Left renal pelvis (tissue), 4 donors: ENCODE measurements around the gene PDZRN3. TPM values are rescaled to one million over a fixed set of nuclear protein-coding genes. Genes with fewer than 3 reads are reported as not detected.
"Not testable (repeated sequence)": the region's sequence is repeated elsewhere in the genome, so short reads cannot be mapped to it uniquely, and the experiment has no call there.

Source experiments
- DNase-seq, 4 donors: peaks; one replicate each; pipeline ENCODE4 v3.0.0-alpha.2; 2013; ENCODE audit warnings: low read depth in 4 of 4, low spot score in 3 of 4
- polyA plus RNA-seq, 4 donors: library from polyadenylated mRNA; unstranded; fragments of 120-200 nt; gene quantifications; one replicate each; pipeline ENCODE4 v1.2.1, GENCODE V29; 2013; ENCODE audit not compliant: insufficient read length in 4 of 4

The PDZRN3 gene
- polyA plus RNA-seq, 4 donors: 35.8 to 56.4 (median 48.3) TPM

DNA sequence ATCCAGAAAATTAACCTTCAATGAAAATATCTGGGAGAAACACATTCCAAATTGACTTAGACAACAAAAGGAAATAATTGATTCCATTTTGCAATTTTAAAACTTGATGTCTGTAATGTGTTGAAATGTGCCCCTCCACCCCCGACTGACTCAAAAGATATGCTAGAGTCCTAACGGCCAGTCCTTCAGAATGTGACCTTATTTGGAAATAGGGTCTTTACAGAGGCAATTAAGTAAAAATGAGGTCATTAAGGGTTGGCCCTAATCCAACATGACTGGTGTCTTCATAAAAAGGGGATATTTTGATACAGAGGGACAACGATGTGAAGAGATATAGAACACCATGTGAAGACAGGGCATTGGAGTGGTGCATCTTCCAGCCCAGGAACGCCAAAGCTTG is 153.9 kb downstream of the PDZRN3 start:
- no peak for DNase-seq

DNA sequence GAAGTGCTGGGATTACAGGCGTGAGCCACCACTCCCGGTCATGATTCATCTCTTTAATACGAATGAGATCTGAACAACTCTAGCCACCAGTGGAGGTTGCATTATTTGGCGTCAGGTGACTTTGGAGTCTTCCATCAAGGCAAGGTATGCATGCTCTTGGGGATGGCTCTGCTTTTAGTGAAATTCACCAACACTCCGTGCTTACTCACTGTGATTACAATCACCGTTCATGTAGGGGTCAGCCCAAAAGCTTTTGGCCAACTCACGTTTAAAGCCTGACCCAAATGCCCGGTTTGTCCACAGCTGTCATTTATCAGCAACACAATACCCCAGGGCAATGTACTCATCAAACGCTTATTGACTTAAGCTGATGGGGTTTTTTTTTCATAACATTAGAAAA is 155.4 kb downstream of the PDZRN3 start:
- DNase-seq: no peak

DNA sequence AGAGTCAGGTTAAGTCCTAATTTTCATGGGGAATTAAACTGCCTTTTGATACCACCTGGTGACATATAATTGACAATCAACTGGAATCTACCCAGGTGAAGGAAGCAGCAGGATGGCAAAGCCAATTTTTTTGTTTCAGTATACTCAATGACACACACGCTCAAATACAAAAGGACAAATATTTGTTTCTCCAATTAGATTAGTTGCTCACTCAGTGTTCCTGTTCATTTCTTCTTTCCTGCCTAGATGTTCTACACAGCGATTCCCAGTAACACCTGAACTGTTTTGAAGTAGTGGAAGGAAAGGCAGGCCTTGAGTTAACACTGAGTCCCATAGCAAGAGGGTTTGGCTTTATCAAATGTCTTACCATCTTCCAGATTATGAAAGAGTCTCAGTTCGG is 157.5 kb downstream of the PDZRN3 start:
- no peak for DNase-seq

DNA sequence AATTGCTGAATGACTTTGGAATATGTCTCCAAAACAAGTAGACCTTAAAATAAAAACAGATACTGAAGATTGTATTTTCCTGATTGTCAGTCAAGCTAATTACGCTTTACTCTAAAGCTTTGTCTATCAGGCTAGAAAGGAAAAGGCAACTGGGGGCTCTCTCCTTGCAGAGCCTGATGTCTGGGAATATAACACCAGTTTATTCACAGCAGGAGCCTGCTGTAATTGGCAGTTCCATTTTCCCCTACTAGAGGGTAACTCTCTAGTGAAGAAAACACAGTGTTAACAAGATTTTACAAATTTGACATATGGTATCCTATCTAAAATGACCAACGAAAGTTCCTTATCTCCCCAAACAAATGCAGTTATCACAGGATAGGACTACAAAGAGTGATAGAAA is 158.8 kb downstream of the PDZRN3 start:
- DNase-seq: no peak

DNA sequence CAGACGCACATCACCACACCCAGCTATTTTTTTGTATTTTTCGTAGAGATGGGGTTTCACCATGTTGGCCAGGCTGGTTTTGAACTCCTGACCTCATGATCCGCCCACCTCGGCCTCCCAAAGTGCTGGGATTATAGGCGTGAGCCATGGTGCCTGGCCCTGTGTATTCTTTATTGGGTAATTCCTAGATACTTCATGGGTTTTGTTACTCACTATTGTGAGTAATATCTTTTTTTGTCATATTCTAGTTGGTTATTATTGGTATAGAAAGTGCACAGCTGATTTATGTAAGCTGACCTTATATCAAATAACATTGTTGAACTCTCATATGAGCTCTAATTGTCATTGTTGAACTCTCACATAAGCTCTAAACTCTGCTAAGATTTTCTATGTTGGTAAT is 160.6 kb downstream of the PDZRN3 start:
- not testable (repeated sequence) for DNase-seq

DNA sequence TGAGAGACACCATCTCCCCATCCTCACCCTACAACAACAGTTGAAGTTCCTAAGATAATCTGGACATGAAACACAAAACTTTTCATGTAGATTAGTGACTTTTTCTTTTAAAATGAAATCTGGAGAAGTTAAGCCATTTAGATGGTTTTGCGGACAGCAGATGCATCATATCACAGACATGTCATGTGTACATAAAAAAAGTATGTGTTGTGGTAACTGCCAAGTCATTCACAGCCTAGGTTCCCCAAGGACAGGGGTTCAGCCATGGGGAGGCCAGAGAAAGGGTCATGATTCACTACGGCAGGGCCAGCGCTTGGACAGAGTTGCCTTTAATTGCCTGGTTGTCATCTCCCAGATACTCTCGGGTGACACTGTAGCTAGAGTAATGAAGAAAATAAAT is 163.2 kb downstream of the PDZRN3 start:
- peak; percentile 44 to 58 (median 51) for DNase-seq

DNA sequence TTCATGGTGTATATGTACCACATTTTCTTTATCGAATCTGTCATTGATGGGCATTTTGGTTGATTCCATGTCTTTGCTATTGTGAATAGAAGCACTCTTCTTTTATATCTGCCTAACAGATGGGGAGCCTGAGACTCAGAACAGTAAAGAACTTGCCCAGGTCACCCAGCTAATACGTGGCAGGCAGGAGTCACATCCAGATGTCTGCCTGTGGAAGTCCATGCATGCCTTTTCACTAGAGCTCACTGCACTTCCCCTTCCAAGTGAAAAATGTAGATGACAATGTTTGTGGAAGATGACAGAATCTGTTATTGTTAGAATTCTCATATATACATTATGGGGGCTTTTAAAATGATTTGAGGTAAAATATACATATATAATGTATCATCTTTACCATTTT is 165.0 kb downstream of the PDZRN3 start:
- no peak for DNase-seq

DNA sequence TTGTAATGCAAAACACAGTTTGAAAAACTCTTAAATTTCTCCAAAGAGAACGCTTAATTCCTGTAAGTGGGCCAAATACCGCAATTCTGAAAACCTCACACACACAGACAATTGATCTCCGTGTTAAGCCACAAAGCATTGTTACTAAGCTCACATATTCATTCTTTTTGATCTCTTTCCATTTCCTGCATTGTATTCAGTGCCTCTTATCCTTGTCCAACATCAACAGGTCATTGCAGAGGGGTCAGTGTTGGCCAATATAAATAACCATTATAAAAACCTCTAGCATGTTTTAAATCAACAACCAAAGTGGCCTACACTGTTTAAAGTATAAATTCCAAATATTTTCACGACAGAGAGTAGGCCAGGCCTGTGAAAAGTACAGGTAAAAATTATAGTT is 171.1 kb downstream of the PDZRN3 start:
- no peak for DNase-seq

DNA sequence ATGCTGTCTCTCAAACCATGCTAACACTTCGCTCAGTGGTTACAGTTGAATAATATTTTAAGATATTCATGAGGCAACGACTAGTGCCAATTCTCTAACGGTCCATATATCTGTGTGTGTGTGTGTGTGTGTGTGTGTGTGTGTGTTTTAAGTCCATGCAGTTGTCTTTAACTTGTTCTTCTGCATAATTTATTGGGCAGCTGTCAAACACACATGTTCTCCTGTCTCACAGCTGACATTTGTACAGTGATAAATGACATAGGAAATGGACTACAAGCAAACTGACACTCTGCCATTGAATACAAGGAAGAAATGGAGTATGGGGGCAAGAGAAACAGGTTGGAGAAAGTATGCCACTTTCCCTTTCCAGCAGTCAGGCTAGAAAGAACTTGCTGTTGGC is 172.0 kb downstream of the PDZRN3 start:
- no peak for DNase-seq

DNA sequence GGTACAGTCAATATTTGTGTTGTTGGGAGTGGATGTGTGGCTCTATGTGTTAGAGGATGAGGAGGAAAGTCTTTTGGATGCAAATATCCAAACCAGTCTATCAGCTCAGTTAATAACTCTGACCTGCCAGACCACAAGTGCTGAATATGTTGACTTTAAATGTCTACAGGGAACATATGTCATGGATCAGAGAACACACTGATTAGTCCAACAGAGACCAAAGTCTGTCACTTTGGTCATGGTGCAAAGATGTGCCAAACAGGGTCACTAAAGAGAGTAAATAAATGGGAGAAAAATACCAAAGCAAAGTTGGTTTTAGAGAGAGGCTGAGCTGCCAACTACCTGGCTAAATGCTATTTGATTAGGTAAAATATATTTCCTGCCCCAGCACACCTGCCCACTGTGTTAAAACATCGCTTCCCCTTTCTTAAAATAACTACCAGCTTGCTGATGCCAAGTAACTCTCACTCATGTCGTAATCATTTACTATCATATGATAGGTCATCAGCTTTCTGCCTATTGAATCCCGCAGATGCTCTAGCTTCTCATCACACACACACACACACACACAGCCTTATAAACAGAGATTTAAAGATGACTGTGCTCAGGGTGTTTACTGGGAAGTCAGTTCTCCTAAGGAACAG is 173.3 kb downstream of the PDZRN3 start:
- DNase-seq: no peak

DNA sequence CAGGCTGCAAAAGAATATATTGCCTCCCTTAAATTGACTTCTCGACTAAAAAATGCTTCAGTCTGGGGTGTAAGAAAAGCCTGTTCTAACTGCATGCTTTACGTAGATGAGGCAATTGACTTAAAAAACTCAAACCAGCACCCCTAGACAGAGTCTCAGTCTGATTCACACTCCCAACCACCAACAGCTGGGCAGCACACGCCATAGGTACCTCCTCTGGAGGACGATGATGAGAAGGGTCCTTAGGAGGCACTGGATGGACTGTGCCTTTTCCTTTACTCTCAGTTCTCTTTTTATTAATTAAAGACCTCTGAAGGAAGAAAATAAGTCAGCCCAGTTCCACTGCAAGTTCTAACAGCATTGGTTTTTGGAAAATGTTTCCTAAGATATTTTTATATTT is 175.0 kb downstream of the PDZRN3 start:
- DNase-seq: no peak

DNA sequence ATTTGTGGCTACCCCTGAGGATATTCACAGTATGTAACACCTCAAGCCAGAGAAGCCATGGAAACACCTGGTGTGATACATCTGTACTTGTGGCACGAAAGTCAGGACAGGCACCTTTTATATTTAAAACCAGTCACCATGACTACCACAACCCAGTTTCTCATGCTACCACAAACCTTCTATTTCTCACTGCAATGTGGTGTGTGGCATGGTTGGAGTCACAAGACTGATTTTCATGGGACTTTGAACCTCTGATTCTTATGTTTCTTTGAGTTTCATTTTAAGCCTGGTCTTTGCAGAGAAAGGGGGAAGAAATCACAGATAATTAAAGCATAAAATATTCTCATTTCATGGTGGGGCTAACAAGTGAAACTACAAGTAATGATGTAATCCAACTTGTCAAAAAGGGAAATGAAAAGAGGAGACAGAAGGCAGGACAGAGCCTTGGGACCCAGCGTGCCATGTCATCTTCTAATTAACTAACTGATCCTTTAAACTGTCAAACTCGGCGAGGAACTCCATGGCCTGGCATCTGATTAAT is 175.9 kb downstream of the PDZRN3 start:
- DNase-seq: no peak

DNA sequence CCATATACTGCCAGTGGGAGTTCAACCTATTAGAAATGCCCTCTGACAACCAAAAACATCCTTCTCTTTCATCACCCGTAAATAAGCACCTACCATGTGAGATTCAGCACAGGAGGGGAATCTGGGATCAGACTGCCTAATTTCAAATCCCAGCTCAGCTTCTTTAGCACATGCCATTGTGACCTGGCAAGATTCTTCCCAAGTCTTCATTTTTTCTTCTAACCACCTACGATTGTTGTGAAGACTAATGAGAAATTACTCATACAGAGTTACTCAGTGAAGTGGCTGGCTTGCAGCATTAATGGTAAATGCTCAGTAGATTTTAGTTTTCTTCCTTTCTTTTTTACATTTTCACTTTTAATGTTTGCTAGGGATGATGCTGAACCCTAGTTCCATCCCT is 176.7 kb downstream of the PDZRN3 start:
- DNase-seq: no peak

DNA sequence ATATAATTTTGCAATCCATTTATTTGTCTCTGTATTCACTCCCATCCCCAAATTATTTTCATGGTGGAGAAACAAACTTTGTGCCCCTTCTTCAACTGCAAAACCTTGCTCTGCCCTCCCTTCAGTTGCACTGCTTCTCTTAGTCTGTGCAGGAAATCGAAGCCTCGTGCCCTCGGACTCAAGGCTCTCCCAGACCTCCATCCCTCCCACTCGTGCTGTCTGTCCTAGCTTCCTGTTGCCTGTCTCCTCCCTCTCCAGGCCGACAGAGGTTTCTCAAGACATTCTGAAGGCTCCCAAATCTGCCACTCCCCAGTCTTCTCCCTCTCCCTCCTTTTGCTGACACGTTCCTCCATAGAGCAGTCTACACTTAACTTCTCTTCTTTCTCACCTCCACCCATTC is 177.6 kb downstream of the PDZRN3 start:
- no peak for DNase-seq

DNA sequence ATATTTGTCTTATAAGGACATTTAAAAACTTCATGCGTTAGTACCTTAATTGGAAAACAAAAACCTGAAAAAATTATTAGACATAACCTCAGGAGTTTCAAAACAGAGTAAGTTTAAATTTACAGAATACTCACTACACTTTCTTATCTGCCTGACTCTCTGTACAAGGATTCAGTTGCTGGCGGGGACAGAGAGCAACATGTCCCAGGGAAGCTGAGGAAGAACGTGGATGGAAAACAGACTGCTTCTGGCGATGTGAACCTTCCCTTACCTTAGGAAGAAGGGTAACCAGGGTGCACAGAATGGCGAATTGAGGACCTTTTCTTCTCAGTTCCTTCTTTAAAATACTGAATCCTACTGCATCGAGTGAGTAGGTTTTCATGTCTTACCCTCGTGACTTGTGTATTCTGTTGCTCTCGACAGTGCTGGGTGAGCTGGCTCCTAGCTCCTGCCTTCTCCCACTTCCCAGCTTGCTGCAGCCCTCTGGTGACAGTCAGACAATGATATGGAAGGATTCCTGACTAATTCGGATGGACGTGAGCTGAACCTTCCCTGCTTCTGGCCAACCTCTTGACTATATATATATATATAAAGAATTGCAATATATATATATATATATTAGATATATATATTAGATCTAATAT is 178.2 kb downstream of the PDZRN3 start:
- DNase-seq: no peak

DNA sequence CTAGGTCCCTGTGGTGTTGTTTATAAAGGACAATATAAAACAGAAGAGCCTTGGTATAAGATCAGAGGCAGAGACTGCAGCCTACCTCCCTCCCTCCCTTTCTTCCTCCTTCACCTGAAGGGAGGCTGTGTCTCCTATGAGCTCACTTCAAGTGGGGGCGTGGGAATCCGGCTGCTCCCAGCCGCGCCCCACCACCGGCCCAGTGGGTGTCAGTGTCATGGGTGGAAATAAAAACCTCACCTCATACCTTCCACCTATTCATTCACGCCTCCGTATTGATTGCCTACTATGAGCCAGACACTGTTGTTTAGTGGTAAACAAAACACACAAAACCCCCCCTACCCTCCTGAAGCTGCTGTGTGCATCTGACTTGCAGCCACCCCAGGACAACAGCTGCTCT is 181.9 kb downstream of the PDZRN3 start:
- no peak for DNase-seq

DNA sequence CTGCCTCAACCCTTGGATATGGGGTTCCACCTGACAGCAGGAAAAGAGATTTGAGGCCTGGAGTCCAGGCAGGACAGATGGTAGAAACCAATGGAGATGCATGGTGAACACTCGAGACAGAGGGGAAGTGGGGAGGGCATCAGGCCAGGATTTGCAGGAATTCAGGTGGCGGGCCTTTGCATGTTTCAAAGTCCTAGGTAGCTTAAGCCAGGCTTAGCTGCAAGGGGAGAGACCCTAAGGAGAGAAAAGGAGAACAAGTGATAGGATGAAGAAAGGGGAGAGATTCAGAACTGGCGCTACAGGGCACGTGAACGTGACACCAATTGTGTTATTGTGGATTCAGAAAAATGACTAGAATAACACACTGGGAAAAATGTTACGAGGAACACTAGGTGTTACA is 182.6 kb downstream of the PDZRN3 start:
- no peak for DNase-seq

DNA sequence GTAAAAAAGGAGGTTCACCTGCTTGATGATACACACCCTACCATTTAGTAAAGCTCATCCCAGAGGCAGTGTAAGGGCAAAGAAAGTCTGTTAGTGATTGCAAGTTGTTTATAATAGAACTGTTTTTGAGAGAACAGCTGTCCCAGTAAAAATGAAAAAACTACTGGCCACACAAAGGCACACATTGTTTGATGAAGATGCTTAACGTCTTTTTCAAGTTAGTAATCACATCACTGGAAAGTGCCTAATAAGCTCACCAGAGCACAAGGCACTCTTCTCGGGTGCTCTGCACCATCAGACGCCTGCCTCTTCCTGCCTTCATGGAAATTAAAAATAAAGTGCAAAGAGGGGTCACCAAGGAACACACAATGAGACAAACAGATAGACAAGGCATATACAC is 186.9 kb downstream of the PDZRN3 start:
- DNase-seq: no peak

DNA sequence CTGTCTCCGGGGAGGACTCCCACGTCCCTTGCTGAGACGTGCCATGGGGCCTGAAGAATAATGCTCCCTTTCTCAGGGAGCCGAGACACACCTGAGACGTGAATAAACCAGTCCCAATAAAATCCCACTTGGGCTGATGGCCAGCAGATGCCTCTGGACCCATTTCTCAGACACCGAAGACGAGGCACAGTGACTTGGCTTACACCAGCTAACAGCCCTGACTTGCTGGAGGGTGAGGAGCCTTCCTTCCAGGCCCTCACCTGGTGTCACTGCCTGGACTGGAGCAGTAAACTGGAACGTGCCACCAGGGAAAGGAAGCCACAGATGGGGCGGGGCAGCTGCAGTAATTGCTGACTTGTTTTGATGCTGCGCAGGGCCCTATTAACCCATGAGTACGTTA is 189.7 kb downstream of the PDZRN3 start:
- DNase-seq: no peak

DNA sequence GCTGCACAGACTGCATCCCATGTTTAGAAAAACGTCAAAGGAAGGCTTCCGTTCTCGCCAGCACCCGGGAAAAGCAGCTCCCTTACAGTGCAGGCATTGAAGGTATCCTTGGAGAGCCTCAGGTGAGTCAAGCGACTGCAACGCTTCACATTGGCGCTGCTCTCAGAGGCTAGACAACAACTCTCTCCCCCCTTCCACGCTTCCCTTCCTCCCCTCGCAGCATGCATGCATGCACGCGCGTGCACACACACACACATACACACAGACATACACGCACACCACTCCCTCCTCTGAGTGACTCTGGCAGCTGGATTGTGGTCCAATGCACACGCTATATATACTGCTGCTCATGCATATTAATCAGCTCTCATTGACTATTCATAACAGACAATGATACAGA is 191.1 kb downstream of the PDZRN3 start:
- no peak for DNase-seq

DNA sequence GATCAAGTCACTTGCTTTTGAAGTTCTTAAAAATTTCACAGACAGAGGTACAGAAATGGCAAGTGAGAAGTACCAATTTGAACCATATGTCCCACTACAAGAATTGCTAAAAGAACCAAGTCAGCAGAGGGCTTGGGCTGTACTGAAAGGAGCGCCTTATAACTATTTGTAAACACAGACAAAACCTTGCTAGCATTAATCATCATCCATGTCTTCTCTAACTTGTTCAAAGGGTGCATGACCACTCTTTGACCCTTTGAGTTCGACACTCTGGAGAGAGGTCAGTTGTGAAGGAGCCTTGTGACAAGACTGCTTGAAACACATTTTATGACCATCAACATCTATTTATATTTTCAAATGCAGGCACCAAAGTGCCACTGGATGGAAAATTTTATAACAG is 191.7 kb downstream of the PDZRN3 start:
- DNase-seq: no peak

DNA sequence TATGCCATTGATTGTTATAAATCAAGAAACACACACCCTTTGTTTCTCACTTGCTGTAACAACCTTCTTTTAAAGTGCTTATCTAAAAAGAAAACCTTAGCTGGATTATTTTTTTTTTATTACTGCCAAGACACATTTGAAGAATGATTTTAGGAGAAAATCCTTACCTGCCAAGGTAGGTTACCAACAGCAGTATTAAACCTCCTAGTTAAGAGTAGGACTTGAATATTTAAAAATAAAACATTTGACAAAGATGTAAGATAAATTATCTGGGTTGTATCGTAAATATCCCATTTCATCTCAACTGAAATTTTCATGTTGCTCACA is 192.1 kb downstream of the PDZRN3 start:
- DNase-seq: no peak
